HEK293T (cell line): ENCODE measurements around the gene CLCNKB.
"Not testable (repeated sequence)": the region's sequence is repeated elsewhere in the genome, so short reads cannot be mapped to it uniquely, and the experiment has no call there.

Source experiments
- CTCF ChIA-PET: fragments of 350-600 bp; formaldehyde crosslinking; extraction: SDS; loops from one replicate; lab custom pipeline; 2021; ENCODE audit warnings: antibody characterized with exemption, inconsistent platforms; lab: Yijun Ruan, JAX
- POLR2A ChIA-PET: fragments of 350-600 bp; formaldehyde crosslinking; extraction: SDS; loops from one replicate; lab custom pipeline; 2020; ENCODE audit warnings: antibody characterized with exemption, inconsistent platforms; lab: Yijun Ruan, JAX
- DNase-seq: peaks from one replicate; pipeline ENCODE4 v3.0.0; 2012; ENCODE audit warnings: mixed read lengths; ENCODE audit errors: extremely low spot score
- ARNT ChIP-seq: fragments of 450-650 bp; IDR thresholded peaks from 2 replicates; pipeline ENCODE4 v1.6.1; 2017; ENCODE audit warnings: mild to moderate bottlenecking
- BHLHE40 ChIP-seq: fragments of 450-650 bp; IDR thresholded peaks from 2 replicates; pipeline ENCODE4 v1.6.1; 2016; ENCODE audit warnings: mild to moderate bottlenecking, moderate library complexity, borderline replicate concordance
- CTBP1 ChIP-seq: fragments of 450-650 bp; IDR thresholded peaks from 2 replicates; pipeline ENCODE4 v1.6.1; 2016; ENCODE audit warnings: borderline replicate concordance
- ELF4 ChIP-seq: fragments of 450-650 bp; IDR thresholded peaks from 2 replicates; pipeline ENCODE4 v1.6.1; 2017; ENCODE audit warnings: antibody characterized with exemption
- FOXA1 ChIP-seq: fragments of 450-650 bp; IDR thresholded peaks from 2 replicates; pipeline ENCODE4 v1.6.1; 2016; ENCODE audit warnings: mild to moderate bottlenecking
- FOXK2 ChIP-seq: fragments of 450-650 bp; IDR thresholded peaks from 2 replicates; pipeline ENCODE4 v1.6.1; 2016; ENCODE audit warnings: mild to moderate bottlenecking
- FOXM1 ChIP-seq: fragments of 450-650 bp; IDR thresholded peaks from 2 replicates; pipeline ENCODE4 v1.6.1; 2017; ENCODE audit warnings: mild to moderate bottlenecking, borderline replicate concordance
- HDGF ChIP-seq: fragments of 450-650 bp; IDR thresholded peaks from 2 replicates; pipeline ENCODE4 v1.6.1; 2017; ENCODE audit warnings: antibody characterized with exemption, borderline replicate concordance
- L3MBTL2 ChIP-seq: fragments of 450-650 bp; conservative IDR thresholded peaks from 2 replicates; pipeline ENCODE4 v1.6.1; 2016; ENCODE audit warnings: mild to moderate bottlenecking
- LEF1 ChIP-seq: fragments of 450-650 bp; IDR thresholded peaks from 2 replicates; pipeline ENCODE4 v1.6.1; 2017; ENCODE audit warnings: mild to moderate bottlenecking, borderline replicate concordance
- NFRKB ChIP-seq: fragments of 450-650 bp; IDR thresholded peaks from 2 replicates; pipeline ENCODE4 v1.6.1; 2016; ENCODE audit warnings: mild to moderate bottlenecking, moderate library complexity
- SP1 ChIP-seq: fragments of 450-650 bp; IDR thresholded peaks from 2 replicates; pipeline ENCODE4 v1.6.1; 2017
- SUZ12 ChIP-seq: fragments of 450-650 bp; IDR thresholded peaks from 2 replicates; pipeline ENCODE4 v1.6.1; 2016; ENCODE audit warnings: mild to moderate bottlenecking
- TARDBP ChIP-seq: fragments of 450-650 bp; IDR thresholded peaks from 2 replicates; pipeline ENCODE4 v1.6.1; 2016
- ZNF384 ChIP-seq: fragments of 450-650 bp; IDR thresholded peaks from 2 replicates; pipeline ENCODE4 v1.6.1; 2016
- TF ChIP-seq, protein P1 (sequence below): fragments of 450-650 bp; IDR thresholded peaks from 2 replicates; pipeline ENCODE4 v1.6.1; 2016

The CLCNKB gene

DNA sequence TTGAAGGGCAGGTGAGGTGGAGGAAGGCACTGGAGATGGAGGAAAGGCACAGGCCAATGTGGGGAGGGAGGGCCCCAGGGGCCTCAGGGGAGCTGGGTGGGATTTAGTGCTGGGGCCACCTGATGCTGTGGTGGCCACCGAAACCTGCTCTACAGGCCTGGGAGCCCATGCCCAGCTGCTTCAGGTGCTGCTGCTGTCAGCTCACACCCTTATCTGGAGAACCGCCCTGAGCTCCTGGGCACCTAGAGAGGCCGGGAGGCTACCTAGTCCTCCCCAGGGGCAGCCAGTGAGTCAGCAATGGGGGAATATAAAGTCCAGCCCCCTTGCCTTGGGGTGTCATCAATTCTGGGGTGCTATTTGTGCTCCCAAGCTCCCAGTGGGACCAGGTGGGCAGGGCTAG lies 17.7 kb downstream of the CLCNKB start:
- DNase-seq, result no peak
- CTCF ChIA-PET, result interaction anchor here (1.4 kb wide), 1 partner anchor 12 kb away, joined by 4 read pairs; the partner anchor contains the start of gene FAM131C
- no peak for TF ChIP-seq FOXM1
- no peak for TF ChIP-seq CTBP1
- TF ChIP-seq BHLHE40, result no peak
- no peak for TF ChIP-seq ARNT
- no peak for TF ChIP-seq HDGF
- no peak for TF ChIP-seq L3MBTL2
- TF ChIP-seq ELF4, result no peak
- no peak for TF ChIP-seq FOXA1
- TF ChIP-seq, protein P1, sequence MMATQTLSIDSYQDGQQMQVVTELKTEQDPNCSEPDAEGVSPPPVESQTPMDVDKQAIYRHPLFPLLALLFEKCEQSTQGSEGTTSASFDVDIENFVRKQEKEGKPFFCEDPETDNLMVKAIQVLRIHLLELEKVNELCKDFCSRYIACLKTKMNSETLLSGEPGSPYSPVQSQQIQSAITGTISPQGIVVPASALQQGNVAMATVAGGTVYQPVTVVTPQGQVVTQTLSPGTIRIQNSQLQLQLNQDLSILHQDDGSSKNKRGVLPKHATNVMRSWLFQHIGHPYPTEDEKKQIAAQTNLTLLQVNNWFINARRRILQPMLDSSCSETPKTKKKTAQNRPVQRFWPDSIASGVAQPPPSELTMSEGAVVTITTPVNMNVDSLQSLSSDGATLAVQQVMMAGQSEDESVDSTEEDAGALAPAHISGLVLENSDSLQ, result no peak
- TF ChIP-seq LEF1, result no peak
- no peak for TF ChIP-seq ZNF384
- no peak for TF ChIP-seq NFRKB
- no peak for TF ChIP-seq SP1
- no peak for TF ChIP-seq SUZ12
- POLR2A ChIA-PET, result no interaction called here

DNA sequence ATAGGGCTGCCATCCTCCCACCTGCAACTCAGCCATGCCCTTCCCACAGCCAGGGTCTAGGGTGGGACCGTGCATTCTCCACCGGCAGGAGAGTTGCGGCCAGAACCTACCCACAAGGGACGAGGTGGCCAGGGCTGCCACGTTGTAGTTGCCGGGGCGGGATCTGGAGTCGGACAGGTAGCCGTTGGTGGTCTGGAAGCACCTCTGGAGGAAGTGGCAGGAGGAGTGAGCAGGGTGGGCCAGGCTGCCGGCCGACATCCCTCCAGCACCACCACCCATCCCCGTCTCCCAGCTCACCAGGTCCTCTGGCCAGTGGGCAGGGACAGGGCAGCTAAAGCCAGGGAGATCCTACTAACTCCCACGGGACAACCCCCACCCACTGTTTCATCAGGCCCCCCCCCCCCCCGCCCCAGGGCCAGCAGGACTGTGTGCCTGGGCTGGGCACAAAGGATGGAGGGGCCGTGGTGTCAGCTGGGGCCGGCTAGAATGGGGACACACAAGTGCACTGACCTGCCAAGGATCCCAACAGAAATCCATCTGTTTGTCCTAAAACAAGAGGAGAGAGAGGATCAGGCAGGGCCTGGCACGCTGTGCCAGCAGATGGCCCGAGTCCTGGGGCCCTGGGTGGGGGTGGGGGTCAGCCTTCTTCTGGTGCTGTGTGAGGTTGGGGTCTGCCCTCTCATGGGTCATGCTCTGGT lies 18.6 kb downstream of the CLCNKB start:
- POLR2A ChIA-PET, DNase-seq: not testable (repeated sequence)
- CTCF ChIA-PET, result interaction anchor here (1.4 kb wide), 1 partner anchor 11 kb away, joined by 4 read pairs; the partner anchor contains the start of gene FAM131C

DNA sequence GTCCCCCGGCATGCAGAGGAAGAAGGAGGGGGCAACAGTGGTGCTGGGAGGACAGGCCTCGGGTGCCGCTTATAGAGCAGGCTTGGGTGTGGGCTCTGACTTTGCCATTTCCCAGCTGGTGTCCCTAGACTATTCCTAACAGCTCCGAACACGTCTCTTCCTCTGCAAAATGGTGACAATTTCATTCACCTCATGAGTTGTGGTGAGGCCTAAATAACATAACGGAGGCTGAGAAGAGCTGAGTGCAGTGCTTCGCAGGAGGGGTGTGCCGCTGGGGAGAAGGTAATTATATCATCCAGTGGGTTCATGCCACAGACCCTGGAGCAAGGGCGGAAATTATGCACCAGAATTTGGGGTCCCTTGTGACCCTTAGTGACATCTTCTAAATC lies 19.1 kb downstream of the CLCNKB start:
- POLR2A ChIA-PET, DNase-seq: not testable (repeated sequence)
- CTCF ChIA-PET, result interaction anchor here (1.4 kb wide), 1 partner anchor 11 kb away, joined by 4 read pairs; the partner anchor contains the start of gene FAM131C

DNA sequence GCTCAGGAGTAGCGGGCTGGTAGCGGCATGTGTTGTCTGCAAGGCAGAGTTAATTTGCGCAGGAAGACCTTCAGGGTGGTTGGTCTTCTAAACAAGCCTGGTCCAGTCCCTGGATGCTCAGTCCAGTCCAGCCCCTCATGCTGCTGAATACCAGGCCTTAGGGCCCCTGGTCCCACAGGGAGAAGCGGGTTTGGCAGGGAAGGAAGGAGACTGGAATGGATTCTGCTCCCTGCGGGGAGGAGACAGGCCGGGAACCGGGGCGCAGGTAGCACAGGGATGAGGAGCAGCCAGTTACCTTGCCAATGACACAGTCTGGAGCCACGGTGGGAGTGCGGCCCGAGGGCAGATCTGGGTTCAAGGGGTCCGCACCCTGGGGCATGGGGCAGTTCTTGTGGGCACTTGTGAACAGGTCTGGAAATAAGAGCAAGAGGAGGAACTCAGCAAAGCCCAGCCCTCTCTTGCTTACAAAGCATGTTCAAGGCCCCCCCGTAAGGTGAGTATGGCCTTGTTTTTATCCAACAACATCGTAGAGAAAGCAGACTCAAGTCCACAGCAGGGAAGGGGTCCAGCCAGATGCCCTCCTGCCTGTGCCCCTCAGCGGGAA lies 19.7 kb downstream of the CLCNKB start:
- no peak for TF ChIP-seq CTBP1
- no peak for TF ChIP-seq TARDBP
- no peak for TF ChIP-seq L3MBTL2
- TF ChIP-seq SUZ12, result no peak
- no peak for TF ChIP-seq ZNF384
- no peak for TF ChIP-seq FOXK2
- TF ChIP-seq LEF1, result no peak
- TF ChIP-seq, protein P1, result no peak
- no peak for TF ChIP-seq ELF4
- TF ChIP-seq SP1, result no peak
- no peak for TF ChIP-seq HDGF
- TF ChIP-seq NFRKB, result no peak
- no peak for TF ChIP-seq BHLHE40
- no peak for TF ChIP-seq ARNT
- no peak for TF ChIP-seq FOXM1
- no peak for TF ChIP-seq FOXA1

DNA sequence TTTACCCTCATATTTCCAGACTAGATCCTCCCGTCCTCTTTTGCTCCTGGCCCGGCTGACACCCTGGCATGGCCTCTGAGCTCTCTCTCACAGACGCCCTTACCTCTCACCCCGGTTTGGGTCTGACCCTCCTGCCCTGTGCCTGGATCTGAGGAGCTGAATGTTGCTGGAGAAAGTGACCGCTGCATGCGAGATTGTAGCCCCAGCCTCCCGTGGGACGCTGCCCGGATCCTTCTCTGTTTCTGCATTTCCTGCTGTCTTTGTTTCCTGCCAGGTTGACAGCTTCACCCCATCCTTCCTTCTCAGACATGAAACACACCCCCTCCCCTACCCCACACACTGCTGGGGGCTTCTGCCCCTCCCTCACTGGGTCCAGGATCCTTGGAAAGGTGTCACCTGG lies 20.3 kb downstream of the CLCNKB start:
- POLR2A ChIA-PET, result no interaction called here
- TF ChIP-seq FOXA1 (no peak), L3MBTL2 (no peak), SP1 (no peak), NFRKB (no peak), LEF1 (no peak), TARDBP (no peak), BHLHE40 (no peak), ZNF384 (no peak)
- CTCF ChIA-PET, result interaction anchor here (0.7 kb wide), 1 partner anchor 226 kb away, joined by 4 read pairs; no protein-coding TSS in a partner anchor
- DNase-seq, result no peak

More for the DNA sequence above, 19.7 kb downstream of the CLCNKB start:
- DNase-seq, result no peak
- CTCF ChIA-PET, result no interaction called here
- POLR2A ChIA-PET, result no interaction called here

DNA sequence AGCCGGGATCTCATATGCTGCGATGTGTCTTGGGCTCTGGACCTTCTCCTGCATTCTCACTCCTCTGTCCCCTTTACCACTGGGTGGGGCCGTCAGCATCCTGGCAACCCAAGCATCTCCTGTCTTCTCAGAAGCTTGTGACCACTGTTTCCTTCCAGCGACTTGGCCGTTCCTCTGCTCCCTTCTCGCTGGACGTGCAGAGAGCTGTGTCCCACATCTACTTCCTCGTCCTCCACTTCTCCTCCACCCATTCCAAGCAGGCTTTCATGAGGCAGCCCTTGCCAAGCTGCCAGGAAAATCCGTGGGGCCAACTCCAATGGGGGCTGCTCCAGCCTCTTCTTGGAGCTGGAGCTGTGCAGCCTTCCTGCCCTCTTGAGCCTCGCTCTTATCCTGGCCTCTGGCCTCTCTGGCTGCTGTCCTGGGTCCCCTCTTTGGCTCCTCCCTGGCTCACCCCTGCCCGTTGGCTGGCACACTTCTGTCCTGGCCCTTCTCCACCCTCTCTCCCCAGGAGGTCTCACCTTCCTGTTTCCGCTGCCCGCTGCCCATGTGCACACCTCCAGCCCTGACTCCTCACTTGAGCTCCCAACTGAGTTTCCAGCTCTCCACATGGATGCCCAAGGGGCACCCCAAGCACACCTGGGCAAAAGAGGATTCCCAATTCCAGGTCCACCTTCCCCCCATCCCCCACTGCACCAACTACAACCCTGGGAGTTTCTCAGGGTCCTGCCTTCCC lies 21.1 kb downstream of the CLCNKB start:
- CTCF ChIA-PET, result interaction anchor here (0.7 kb wide), 1 partner anchor 225 kb away, joined by 4 read pairs; no protein-coding TSS in a partner anchor
- no peak for TF ChIP-seq SP1
- no peak for TF ChIP-seq ARNT
- no peak for TF ChIP-seq FOXK2
- no peak for TF ChIP-seq CTBP1
- TF ChIP-seq LEF1, result no peak
- TF ChIP-seq L3MBTL2, result no peak
- TF ChIP-seq, protein P1, result no peak
- TF ChIP-seq TARDBP, result no peak
- DNase-seq, result no peak
- POLR2A ChIA-PET, result no interaction called here
